SK-N-SH treated with all-trans-retinoic acid at 6 μM for 48 hours (cell line): ENCODE data around the gene TXNDC16.

Source experiments
- ATAC-seq: fragments of 200-7000 bp; cut with Tn5 transposase; 3 replicates; pipeline ENCODE4 v1.9.1; 2020; ENCODE audit warnings: mild to moderate bottlenecking, moderate library complexity
- ARNTL ChIP-seq: fragments of 450-650 bp; formaldehyde crosslinking; IDR thresholded peaks from 2 replicates; pipeline ENCODE4 v1.5.0; 2020; ENCODE audit warnings: low read depth, mild to moderate bottlenecking, moderate library complexity, borderline replicate concordance
- BACH2 ChIP-seq: fragments of 250-450 bp; sonication (Bioruptor Pico); IDR thresholded peaks from 2 replicates; pipeline ENCODE4 v1.9.0; 2021; ENCODE audit warnings: mild to moderate bottlenecking, borderline replicate concordance
- CSDC2 ChIP-seq: fragments of 250-450 bp; sonication (Bioruptor Pico); IDR thresholded peaks from 2 replicates; pipeline ENCODE4 v1.5.0; 2020; ENCODE audit warnings: mild to moderate bottlenecking, moderate library complexity
- CSRNP3 ChIP-seq: fragments of 250-450 bp; sonication (Bioruptor Pico); IDR thresholded peaks from 2 replicates; pipeline ENCODE4 v1.5.1; 2021; ENCODE audit warnings: mild to moderate bottlenecking, moderate library complexity
- ESRRG ChIP-seq: fragments of 250-450 bp; sonication (Bioruptor Pico); IDR thresholded peaks from 2 replicates; pipeline ENCODE4 v1.6.1; 2021; ENCODE audit warnings: mild to moderate bottlenecking
- GLIS3 ChIP-seq: fragments of 250-450 bp; sonication (Bioruptor Pico); IDR thresholded peaks from 2 replicates; pipeline ENCODE4 v1.5.0; 2020; ENCODE audit warnings: mild to moderate bottlenecking, moderate library complexity
- ISL1 ChIP-seq: fragments of 250-450 bp; sonication (Bioruptor Pico); IDR thresholded peaks from 2 replicates; pipeline ENCODE4 v2.1.2; 2022; ENCODE audit warnings: mild to moderate bottlenecking, moderate library complexity
- PPARA ChIP-seq: fragments of 250-450 bp; sonication (Bioruptor Pico); IDR thresholded peaks from 2 replicates; pipeline ENCODE4 v1.5.0; 2020; ENCODE audit warnings: mild to moderate bottlenecking, borderline replicate concordance
- RARB ChIP-seq: fragments of 250-450 bp; sonication (Bioruptor Pico); IDR thresholded peaks from 2 replicates; pipeline ENCODE4 v1.8.0; 2021; ENCODE audit warnings: mild to moderate bottlenecking, moderate library complexity
- SNAI2 ChIP-seq: fragments of 250-450 bp; sonication (Bioruptor Pico); IDR thresholded peaks from 2 replicates; pipeline ENCODE4 v1.5.0; 2020; ENCODE audit warnings: mild to moderate bottlenecking, moderate library complexity
- TCF4 ChIP-seq: fragments of 250-450 bp; sonication (Bioruptor Pico); IDR thresholded peaks from 2 replicates; pipeline ENCODE4 v1.8.0; 2021; ENCODE audit warnings: mild to moderate bottlenecking, moderate library complexity, borderline replicate concordance
- TOX ChIP-seq: fragments of 250-450 bp; sonication (Bioruptor Pico); IDR thresholded peaks from 2 replicates; pipeline ENCODE4 v1.8.0; 2021; ENCODE audit warnings: mild to moderate bottlenecking, moderate library complexity, borderline replicate concordance
- TSHZ2 ChIP-seq: fragments of 250-450 bp; sonication (Bioruptor Pico); IDR thresholded peaks from 2 replicates; pipeline ENCODE4 v1.5.0; 2020; ENCODE audit warnings: mild to moderate bottlenecking, moderate library complexity
- ZC3H10 ChIP-seq: fragments of 250-450 bp; sonication (Bioruptor Pico); IDR thresholded peaks from 2 replicates; pipeline ENCODE4 v1.5.1; 2021; ENCODE audit warnings: mild to moderate bottlenecking, moderate library complexity
- ZFP3 ChIP-seq: fragments of 250-450 bp; sonication (Bioruptor Pico); IDR thresholded peaks from 2 replicates; pipeline ENCODE4 v1.5.0; 2020; ENCODE audit warnings: mild to moderate bottlenecking, moderate library complexity
- ZFP30 ChIP-seq: fragments of 450-650 bp; formaldehyde crosslinking; IDR thresholded peaks from 2 replicates; pipeline ENCODE4 v1.5.0; 2022; ENCODE audit warnings: mild to moderate bottlenecking, moderate library complexity
- ZNF565 ChIP-seq: fragments of 450-650 bp; formaldehyde crosslinking; conservative IDR thresholded peaks from 2 replicates; pipeline ENCODE4 v1.5.0; 2020; ENCODE audit warnings: low read depth, mild to moderate bottlenecking, moderate library complexity
- ZNF70 ChIP-seq: fragments of 450-650 bp; formaldehyde crosslinking; IDR thresholded peaks from 2 replicates; pipeline ENCODE4 v1.5.0; 2020; ENCODE audit warnings: mild to moderate bottlenecking, moderate library complexity
- TF ChIP-seq, protein P1 (sequence below): fragments of 250-450 bp; sonication (Bioruptor Pico); IDR thresholded peaks from 2 replicates; pipeline ENCODE4 v1.8.0; 2021; ENCODE audit warnings: low read depth, mild to moderate bottlenecking, moderate library complexity, borderline replicate concordance
- TF ChIP-seq, protein P2 (sequence below): fragments of 250-450 bp; sonication (Bioruptor Pico); IDR thresholded peaks from 2 replicates; pipeline ENCODE4 v1.5.1; 2020; ENCODE audit warnings: low read depth, mild to moderate bottlenecking, moderate library complexity

Gene TXNDC16

DNA sequence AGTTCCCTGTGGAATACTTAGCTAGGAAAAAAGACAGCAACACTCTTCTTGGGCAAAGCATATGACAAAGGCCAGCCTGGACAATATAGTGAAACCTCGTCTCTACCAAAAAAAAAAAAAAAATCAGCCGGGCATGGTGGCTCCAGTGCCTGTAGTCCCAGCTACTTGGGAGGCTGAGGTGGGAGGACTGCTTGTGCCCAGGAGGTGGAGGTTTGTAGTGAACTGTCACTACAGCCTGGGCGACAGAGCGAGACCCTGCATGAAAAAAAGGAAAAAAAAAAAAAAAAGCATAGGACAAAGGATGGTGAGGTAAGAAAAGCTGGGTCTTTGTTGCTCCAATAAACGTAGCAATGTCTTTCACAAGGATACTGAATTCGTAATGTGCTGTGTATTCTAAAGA lies 1.1 kb downstream of the TXNDC16 start:
- no peak for ATAC-seq
- TF ChIP-seq GLIS3 (no peak), ZNF565 (CRISPR knock-in tag) (no peak), TSHZ2 (CRISPR knock-in tag) (no peak), CSRNP3 (CRISPR knock-in tag) (no peak), PPARA (CRISPR knock-in tag) (no peak), BACH2 (no peak), ZC3H10 (CRISPR knock-in tag) (no peak), ESRRG (CRISPR knock-in tag) (no peak), ARNTL (CRISPR knock-in tag) (no peak), RARB (CRISPR knock-in tag) (no peak)
- TF ChIP-seq, protein P1, sequence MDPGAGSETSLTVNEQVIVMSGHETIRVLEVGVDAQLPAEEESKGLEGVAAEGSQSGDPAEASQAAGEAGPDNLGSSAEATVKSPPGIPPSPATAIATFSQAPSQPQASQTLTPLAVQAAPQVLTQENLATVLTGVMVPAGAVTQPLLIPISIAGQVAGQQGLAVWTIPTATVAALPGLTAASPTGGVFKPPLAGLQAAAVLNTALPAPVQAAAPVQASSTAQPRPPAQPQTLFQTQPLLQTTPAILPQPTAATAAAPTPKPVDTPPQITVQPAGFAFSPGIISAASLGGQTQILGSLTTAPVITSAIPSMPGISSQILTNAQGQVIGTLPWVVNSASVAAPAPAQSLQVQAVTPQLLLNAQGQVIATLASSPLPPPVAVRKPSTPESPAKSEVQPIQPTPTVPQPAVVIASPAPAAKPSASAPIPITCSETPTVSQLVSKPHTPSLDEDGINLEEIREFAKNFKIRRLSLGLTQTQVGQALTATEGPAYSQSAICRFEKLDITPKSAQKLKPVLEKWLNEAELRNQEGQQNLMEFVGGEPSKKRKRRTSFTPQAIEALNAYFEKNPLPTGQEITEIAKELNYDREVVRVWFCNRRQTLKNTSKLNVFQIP (CRISPR knock-in tag) = no peak

GRCh38 chr14:52550661-52551060 lies 1.6 kb downstream of the TXNDC16 start:
- TF ChIP-seq ZFP3 (no peak), ISL1 (CRISPR knock-in tag) (no peak)
- ATAC-seq = no peak

GRCh38 chr14:52547526-52547925 lies 4.8 kb downstream of the TXNDC16 start:
- TF ChIP-seq PPARA (CRISPR knock-in tag) (no peak), SNAI2 (CRISPR knock-in tag) (no peak), ZNF565 (CRISPR knock-in tag) (no peak), RARB (CRISPR knock-in tag) (no peak), TOX (CRISPR knock-in tag) (no peak), ESRRG (CRISPR knock-in tag) (no peak), ZFP30 (CRISPR knock-in tag) (no peak), TCF4 (no peak), CSDC2 (CRISPR knock-in tag) (no peak), ZNF70 (no peak), ZFP3 (no peak)
- TF ChIP-seq, protein P1 (CRISPR knock-in tag) = no peak
- TF ChIP-seq, all 23 proteins: peak for 0
- ATAC-seq = no peak

DNA sequence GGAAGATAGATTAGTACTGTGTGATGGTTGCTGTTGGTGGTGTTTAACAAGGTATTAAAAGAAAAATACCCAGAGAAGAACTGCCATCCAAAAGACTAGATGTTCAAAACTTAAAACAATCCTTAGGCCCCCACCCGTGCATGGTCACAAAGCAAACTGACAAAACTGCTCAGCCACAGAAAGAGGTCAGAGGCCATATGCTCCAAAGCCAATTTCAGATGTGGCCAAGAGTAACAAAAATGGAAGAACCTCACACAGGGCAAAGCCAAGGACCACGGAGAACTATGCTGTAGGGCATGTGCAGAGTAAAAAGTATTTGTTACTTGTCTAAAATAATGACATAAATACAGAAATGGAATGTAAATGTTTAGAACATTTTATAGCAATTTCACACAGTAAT lies 5.3 kb downstream of the TXNDC16 start:
- ATAC-seq = no peak
- TF ChIP-seq, protein P2, sequence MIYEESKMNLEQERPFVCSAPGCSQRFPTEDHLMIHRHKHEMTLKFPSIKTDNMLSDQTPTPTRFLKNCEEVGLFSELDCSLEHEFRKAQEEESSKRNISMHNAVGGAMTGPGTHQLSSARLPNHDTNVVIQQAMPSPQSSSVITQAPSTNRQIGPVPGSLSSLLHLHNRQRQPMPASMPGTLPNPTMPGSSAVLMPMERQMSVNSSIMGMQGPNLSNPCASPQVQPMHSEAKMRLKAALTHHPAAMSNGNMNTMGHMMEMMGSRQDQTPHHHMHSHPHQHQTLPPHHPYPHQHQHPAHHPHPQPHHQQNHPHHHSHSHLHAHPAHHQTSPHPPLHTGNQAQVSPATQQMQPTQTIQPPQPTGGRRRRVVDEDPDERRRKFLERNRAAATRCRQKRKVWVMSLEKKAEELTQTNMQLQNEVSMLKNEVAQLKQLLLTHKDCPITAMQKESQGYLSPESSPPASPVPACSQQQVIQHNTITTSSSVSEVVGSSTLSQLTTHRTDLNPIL (CRISPR knock-in tag) = no peak
- TF ChIP-seq, all 23 proteins: peak for 0
